Stomach (tissue), 9 donors: ENCODE data around the gene GSTCD. TPM values are rescaled to one million over a fixed set of nuclear protein-coding genes. Genes with fewer than 3 reads are reported as not detected.

Source experiments
- DNase-seq, 2 donors: peaks; one replicate each; pipeline versions ENCODE4 v3.0.0 to v3.0.0-alpha.2; 2013 to 2019
- H3K27ac ChIP-seq, 5 donors: fragments of 200-600 bp in 4 of 5; sonication (generic) in 4 of 5; one replicate each; pipeline ENCODE4 v1.5.1; 2013 to 2019; ENCODE audit warnings: mild to moderate bottlenecking in 1 of 5, moderate library complexity in 1 of 5
- H3K27me3 ChIP-seq, 3 donors: fragments of 200-600 bp; sonication (generic); one replicate each; pipeline ENCODE4 v1.5.1; 2017 to 2019; ENCODE audit warnings: mixed run types in 1 of 3
- H3K36me3 ChIP-seq, 4 donors: fragments of 200-600 bp; sonication (generic); 1 replicate in 3 of 4; 2 replicates in 1 of 4; pipeline ENCODE4 v1.5.1; 2016 to 2019
- H3K4me1 ChIP-seq, 4 donors: fragments of 200-600 bp; sonication (generic); one replicate each; pipeline ENCODE4 v1.5.1; 2016 to 2019
- H3K4me3 ChIP-seq, 4 donors: fragments of 200-600 bp; sonication (generic) in 3 of 4; one replicate each; pipeline ENCODE4 v1.5.1; 2016 to 2019; ENCODE audit warnings: mild to moderate bottlenecking in 1 of 4
- H3K9me3 ChIP-seq, 4 donors: fragments of 200-600 bp; sonication (generic); one replicate each; pipeline ENCODE4 v1.5.1; 2016 to 2019
- CTCF ChIP-seq, 7 experiments: fragments of 450-650 bp in 4 of 7; fragments of 200-600 bp in 3 of 7; sonication (generic) in 3 of 7; IDR thresholded peaks; one replicate each; pipeline ENCODE4 v1.5.1; 2016 to 2019; ENCODE audit warnings: antibody characterized with exemption in 7 of 7, control low read depth in 2 of 7, mild to moderate bottlenecking in 1 of 7
- EP300 ChIP-seq: sonication (generic); formaldehyde crosslinking; IDR thresholded peaks from one replicate; pipeline ENCODE4 v1.6.1; 2017; ENCODE audit warnings: antibody characterized with exemption
- POLR2A ChIP-seq, 4 donors: fragments of 450-650 bp; IDR thresholded peaks; one replicate each; pipeline ENCODE4 v1.6.1; 2016; ENCODE audit warnings: antibody characterized with exemption in 4 of 4, control low read depth in 2 of 4, mild to moderate bottlenecking in 1 of 4, moderate library complexity in 1 of 4
- POLR2AphosphoS5 ChIP-seq, 3 donors: sonication (generic); formaldehyde crosslinking; IDR thresholded peaks; one replicate each; pipeline ENCODE4 v1.6.1; 2016; ENCODE audit warnings: antibody characterized with exemption in 3 of 3
- whole genome bisulfite sequencing, 5 donors: extraction: QIAGEN DNeasy Blood & Tissue Kit in 3 of 5; methylation state at CpG; one replicate each; pipeline versions ENCODE4 v1.1.5 to v1.1.7; 2013 to 2018; 5-methylcytosine and 5-hydroxymethylcytosine counted together
- intact Hi-C: fragments of 100-400 bp; cut with DNase I; formaldehyde crosslinking; loops from one replicate; pipeline ENCODE4 v1.15.1; 2023; ENCODE audit warnings: low total_unique reads
- polyA plus RNA-seq, 3 donors: library from polyadenylated mRNA; stranded (reverse); fragments of 200-250 nt; gene quantifications; one replicate each; pipeline ENCODE4 v1.2.3, GENCODE V29; 2013
- total RNA-seq, 5 donors: library from RNA; depleted of rRNA; stranded (reverse); fragments of >200 nt; gene quantifications; one replicate each; pipeline versions ENCODE4 v1.1.0 to v1.2.3, GENCODE V29; 2014 to 2016
- donor health status: healthy with polysubstance abuse.
- donor health status: Bipolar disorder and iron deficiency.
- donor health status: healthy.

Gene GSTCD
- total and polyA plus RNA-seq, 8 donors: 1.6 to 129 (median 8.1) TPM

GRCh38 chr4:105780176-105780575, 71.6 kb downstream of the GSTCD start:
- intact Hi-C loops: no loop called here
- H3K4me3 ChIP-seq: no peak overlapping the region
- H3K4me1 ChIP-seq: no peaks in the 10 kb centered on the region
- H3K27ac ChIP-seq: no peak overlapping the region
- 66 to 84% (median 75%) methylated on average over 2 of the region's 2 CpGs for WGBS, 5 donors
- no peaks in the 10 kb centered on the region for H3K9me3 ChIP-seq
- peaks cover 0 to 8% (median 0%) of the 10 kb centered on the region in 4 donors for H3K36me3 ChIP-seq
- TF ChIP-seq POLR2A (IDR thresholded peaks at IDR 0.05) (no peak), EP300 (no peak), POLR2AphosphoS5 (IDR thresholded peaks at IDR 0.05) (no peak), CTCF (IDR thresholded peaks at IDR 0.05) (no peak)
- peak in 1 of 2 donors; percentile 9 for DNase-seq
- H3K27me3 ChIP-seq: no peaks in the 10 kb centered on the region

GRCh38 chr4:105784761-105785160, 76.2 kb downstream of the GSTCD start:
- WGBS, 5 donors: 87 to 96% (median 89%) methylated on average over 2 of the region's 2 CpGs
- Histone ChIP-seq H3K9me3 (no peaks in the 10 kb centered on the region), H3K27ac (no peak overlapping the region), H3K36me3 (no peaks in the 10 kb centered on the region), H3K4me1 (no peaks in the 10 kb centered on the region), H3K27me3 (no peaks in the 10 kb centered on the region), H3K4me3 (no peak overlapping the region)
- TF ChIP-seq POLR2AphosphoS5 (IDR thresholded peaks at IDR 0.05): no peak
- TF ChIP-seq POLR2A (IDR thresholded peaks at IDR 0.05): no peak
- TF ChIP-seq CTCF (IDR thresholded peaks at IDR 0.05): no peak
- no peak for TF ChIP-seq EP300
- DNase-seq: no peak
- intact Hi-C loops: no loop called here

- Histone ChIP-seq H3K36me3 (no peaks in the 10 kb centered on the region), H3K27me3 (no peaks in the 10 kb centered on the region), H3K4me3 (no peak overlapping the region), H3K4me1 (no peaks in the 10 kb centered on the region), H3K9me3 (no peaks in the 10 kb centered on the region), H3K27ac (no peak overlapping the region)
- no peak for DNase-seq
- no peak for TF ChIP-seq POLR2AphosphoS5 (IDR thresholded peaks at IDR 0.05)
- no peak for TF ChIP-seq CTCF (IDR thresholded peaks at IDR 0.05)
- TF ChIP-seq EP300: no peak
- no peak for TF ChIP-seq POLR2A (IDR thresholded peaks at IDR 0.05)
- intact Hi-C loops: no loop called here
Observed at GRCh38 chr4:105785792-105786191, 77.2 kb downstream of the GSTCD start.

- WGBS, 5 donors: 87 to 93% (median 91%) methylated on average over 3 of the region's 3 CpGs
- no peak overlapping the region for H3K27ac ChIP-seq
- no peaks in the 10 kb centered on the region for H3K36me3 ChIP-seq
- H3K4me3 ChIP-seq: no peak overlapping the region
- no peak for DNase-seq
- no peaks in the 10 kb centered on the region for H3K27me3 ChIP-seq
- no peak for TF ChIP-seq CTCF (IDR thresholded peaks at IDR 0.05)
- no peak for TF ChIP-seq POLR2A (IDR thresholded peaks at IDR 0.05)
- no peak for TF ChIP-seq EP300
- no peak for TF ChIP-seq POLR2AphosphoS5 (IDR thresholded peaks at IDR 0.05)
- intact Hi-C loops: no loop called here
- H3K9me3 ChIP-seq: no peaks in the 10 kb centered on the region
- H3K4me1 ChIP-seq: no peaks in the 10 kb centered on the region
Observed at GRCh38 chr4:105786748-105787147, 78.2 kb downstream of the GSTCD start.
